GM12878 (cell line): ENCODE results near the gene CNTNAP2. TPM values are rescaled to one million over a fixed set of nuclear protein-coding genes. Genes with fewer than 3 reads are reported as not detected.

Experiments
- ATAC-seq: fragments of 200-7000 bp; cut with Tn5 transposase; 3 replicates; pipeline ENCODE4 v1.9.1; 2020; ENCODE audit warnings: mild to moderate bottlenecking, moderate library complexity
- BruUV-seq: library from RNA; stranded (reverse); fragments of 400-500 nt; replicated peaks from 2 replicates; lab custom pipeline; 2021; lab: Mats Ljungman, UMichigan
- CTCF ChIA-PET: fragments of 300-600 bp; sonication (Branson Sonifier 250); formaldehyde crosslinking; extraction: SDS; loops from one replicate; lab custom pipeline; 2021; ENCODE audit warnings: inconsistent platforms; lab: Yijun Ruan, JAX
- POLR2A ChIA-PET: fragments of 350-600 bp; formaldehyde crosslinking; extraction: SDS; loops from one replicate; lab custom pipeline; 2021; ENCODE audit warnings: inconsistent platforms; lab: Charles Lee
- RAD21 ChIA-PET: fragments of 300-600 bp; sonication (Branson Sonifier 250); formaldehyde crosslinking; loops from one replicate; lab custom pipeline; 2023; ENCODE audit warnings: antibody characterized with exemption; ENCODE audit not compliant: unreplicated experiment; lab: Charles Lee
- SMC1A ChIA-PET: fragments of 300-600 bp; sonication (Branson Sonifier 250); formaldehyde crosslinking; loops from one replicate; lab custom pipeline; 2023; ENCODE audit not compliant: unreplicated experiment, uncharacterized antibody; lab: Charles Lee
- DNase-seq: peaks from one replicate; pipeline ENCODE4 v3.0.0-alpha.2; 2011; ENCODE audit warnings: low read depth, low spot score
- FAIRE-seq: peaks from 3 replicates; lab custom pipeline; 2011; peaks lifted over from hg19 to GRCh38; lab: Jason Lieb, UNC
- H2AFZ ChIP-seq: 2 replicates; pipeline ENCODE4 v1.6.0; 2011; ENCODE audit warnings: low read depth, low read length, control low read depth; ENCODE audit not compliant: control insufficient read depth
- H3K27ac ChIP-seq: 2 replicates; pipeline ENCODE4 v1.5.1; 2011; ENCODE audit warnings: control low read depth; ENCODE audit not compliant: control insufficient read depth, insufficient read depth
- H3K27me3 ChIP-seq, 2 experiments: replicated peaks in 1 of 2; 2 replicates each; pipeline versions ENCODE4 v1.6.0 to v1.6.1; 2011; ENCODE audit warnings: low read length in 1 of 2; ENCODE audit not compliant: control insufficient read depth in 2 of 2, insufficient read depth in 2 of 2
- H3K36me3 ChIP-seq, 2 experiments: 2 replicates each; pipeline ENCODE4 v1.5.1; 2011; ENCODE audit warnings: low read length in 1 of 2; ENCODE audit not compliant: control insufficient read depth in 2 of 2, insufficient read depth in 2 of 2
- H3K4me1 ChIP-seq: 2 replicates; pipeline ENCODE4 v1.6.1; 2011; ENCODE audit warnings: mild to moderate bottlenecking, low read length, moderate library complexity, mixed read lengths; ENCODE audit not compliant: control insufficient read depth, insufficient read depth
- H3K4me2 ChIP-seq: 2 replicates; pipeline ENCODE4 v1.6.0; 2011; ENCODE audit warnings: control low read depth; ENCODE audit not compliant: control insufficient read depth, insufficient read depth
- H3K4me3 ChIP-seq: fragments of 200-600 bp; sonication (generic); 2 replicates; pipeline ENCODE4 v1.5.1; 2016
- H3K79me2 ChIP-seq: 2 replicates; pipeline ENCODE4 v1.6.0; 2011; ENCODE audit warnings: low read length; ENCODE audit not compliant: control insufficient read depth, insufficient read depth
- H3K9ac ChIP-seq: 2 replicates; pipeline ENCODE4 v1.8.0; 2011; ENCODE audit warnings: low read length, control low read depth, mixed read lengths; ENCODE audit not compliant: control insufficient read depth, insufficient read depth
- H3K9me3 ChIP-seq: replicated peaks from 3 replicates; pipeline ENCODE4 v1.5.1; 2011; ENCODE audit warnings: mild to moderate bottlenecking, low read length; ENCODE audit not compliant: control insufficient read depth, insufficient read depth
- H4K20me1 ChIP-seq: 2 replicates; pipeline ENCODE4 v1.6.0; 2011; ENCODE audit not compliant: control insufficient read depth, insufficient read depth
- ASH2L ChIP-seq: fragments of 300-600, 200-600 bp; sonication (generic); IDR thresholded peaks from 2 replicates; pipeline ENCODE4 v1.6.1; 2017; ENCODE audit warnings: low read depth, mild to moderate bottlenecking, borderline replicate concordance
- BRCA1 ChIP-seq: IDR thresholded peaks from 2 replicates; pipeline ENCODE4 v1.6.1; 2011; ENCODE audit warnings: low read depth, low read length, improper control_type of control experiment
- CBX3 ChIP-seq: fragments of 200-600 bp; sonication (generic); IDR thresholded peaks from 2 replicates; pipeline ENCODE4 v1.6.1; 2016; ENCODE audit warnings: low read depth, borderline replicate concordance
- CREM ChIP-seq: IDR thresholded peaks from 2 replicates; pipeline ENCODE4 v1.6.1; 2014; ENCODE audit warnings: antibody characterized with exemption, low read depth
- HCFC1 ChIP-seq: fragments of 150-350 bp; IDR thresholded peaks from 2 replicates; pipeline ENCODE4 v1.6.1; 2014; ENCODE audit warnings: low read length
- IRF4 ChIP-seq: IDR thresholded peaks from 2 replicates; pipeline ENCODE4 v1.6.1; 2011; ENCODE audit warnings: low read depth, low read length
- KAT2A ChIP-seq: conservative IDR thresholded peaks from 2 replicates; pipeline ENCODE4 v1.6.1; 2011; ENCODE audit warnings: low read depth, low read length; ENCODE audit not compliant: control insufficient read depth
- KDM1A ChIP-seq: fragments of 200-600 bp; sonication (generic); IDR thresholded peaks from 2 replicates; pipeline ENCODE4 v1.6.1; 2016; ENCODE audit warnings: borderline replicate concordance
- KLF5 ChIP-seq: fragments of 450-650 bp; IDR thresholded peaks from 2 replicates; pipeline ENCODE4 v1.6.1; 2014; ENCODE audit warnings: mild to moderate bottlenecking; ENCODE audit not compliant: partially characterized antibody
- LARP7 ChIP-seq: fragments of 450-650 bp; IDR thresholded peaks from 2 replicates; pipeline ENCODE4 v1.6.1; 2017; ENCODE audit warnings: mild to moderate bottlenecking
- PML ChIP-seq: IDR thresholded peaks from 2 replicates; pipeline ENCODE4 v1.6.1; 2012; ENCODE audit warnings: low read length, inconsistent platforms
- POU2F2 ChIP-seq: IDR thresholded peaks from 3 replicates; pipeline ENCODE4 v1.6.1; 2011; ENCODE audit warnings: low read depth, mild to moderate bottlenecking, low read length, borderline replicate concordance
- RUNX3 ChIP-seq: IDR thresholded peaks from 2 replicates; pipeline ENCODE4 v1.6.1; 2012; ENCODE audit warnings: low read length, inconsistent platforms
- SMARCA5 ChIP-seq: fragments of 450-650 bp; IDR thresholded peaks from 2 replicates; pipeline ENCODE4 v1.6.1; 2017; ENCODE audit warnings: mild to moderate bottlenecking
- YBX1 ChIP-seq: fragments of 450-650 bp; IDR thresholded peaks from 2 replicates; pipeline ENCODE4 v1.6.1; 2016; ENCODE audit warnings: antibody characterized with exemption
- ZBED1 ChIP-seq: IDR thresholded peaks from 2 replicates; pipeline ENCODE4 v1.6.1; 2016; ENCODE audit warnings: borderline replicate concordance
- WGBS: methylation state at CpG from one replicate; pipeline ENCODE4 v1.1.6; 2016; ENCODE audit warnings: low lambda C conversion rate; ENCODE audit not compliant: insufficient replicate concordance, insufficient coverage; ENCODE audit errors: missing lambda C conversion rate; 5-methylcytosine and 5-hydroxymethylcytosine counted together
- in situ Hi-C: fragments of 300-500 bp; cut with MboI; formaldehyde crosslinking; loops from 9 replicates; pipeline ENCODE4 v1.14.3; 2018; ENCODE audit warnings: mixed read lengths
- intact Hi-C: fragments of 100-400 bp; cut with micrococcal nuclease; formaldehyde crosslinking; loops from one replicate; pipeline ENCODE4 v1.14.2; 2022; ENCODE audit not compliant: unreplicated experiment
- polyA plus RNA-seq, 11 experiments: library from polyadenylated mRNA; depleted of rRNA in 4 of 11; unstranded in 6 of 11; stranded (reverse) in 5 of 11; fragments of >200 nt; fragmentation: Nextera tagmentation in 4 of 11; fragmentation: Illumina TruSeq in 1 of 11; extraction: Ambion mirVana in 4 of 11; extraction: Trizol in 1 of 11; gene quantifications; 1 replicate in 1 of 11; 2 replicates in 10 of 11; pipeline versions ENCODE4 v1.2.1 to v1.2.3, GENCODE V29; 2011 to 2016; ENCODE audit warnings: inconsistent platforms in 2 of 11, missing spikeins in 2 of 11, low read depth in 1 of 11
- total RNA-seq, 4 experiments: library from RNA; depleted of rRNA in 3 of 4; stranded (reverse); fragments of >200 nt in 3 of 4; fragmentation: Illumina TruSeq in 1 of 4; extraction: Trizol in 1 of 4; gene quantifications; 2 replicates each; pipeline versions ENCODE4 v1.2.1 to v1.2.3, GENCODE V29; 2013 to 2021
- TF ChIP-seq, protein P1 (sequence below): IDR thresholded peaks from 2 replicates; pipeline ENCODE4 v1.6.1; 2012; ENCODE audit warnings: improper control_type of control experiment, low read depth, low read length; ENCODE audit not compliant: insufficient replicate concordance

The CNTNAP2 gene
- total and polyA plus RNA-seq, 10 of the 15 experiments (the other 5 are each of a cell fraction or from before 2014, with no cell fraction given), result 0.03 to 0.08 (median 0.03) TPM; not detected in 7

DNA sequence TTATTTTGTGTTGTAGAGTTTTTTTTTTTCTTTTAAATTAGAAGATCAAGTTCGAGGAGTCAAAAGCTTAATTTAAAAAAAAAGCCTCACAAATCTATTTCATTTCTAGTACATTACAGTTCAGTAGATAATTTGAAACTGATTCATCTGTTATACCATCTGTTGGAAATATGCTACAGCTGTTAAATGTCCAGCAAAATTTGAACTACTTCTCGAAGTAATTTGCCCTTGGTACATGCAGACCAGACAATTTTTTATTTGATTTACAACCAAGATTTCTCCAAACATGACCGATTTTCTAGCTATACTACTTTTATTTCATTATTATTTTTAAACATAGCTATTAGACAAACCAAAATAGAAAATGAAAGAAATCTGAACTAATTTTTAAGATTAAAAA lies 647.9 kb downstream of the CNTNAP2 start:
- POLR2A ChIA-PET, result no interaction called here
- in situ Hi-C loops (no loop called here), intact Hi-C loops (no loop called here)
- Histone ChIP-seq H3K4me3 (no peak overlapping the region), H3K9ac (no peak overlapping the region), H2AFZ (no peak overlapping the region), H3K79me2 (no peaks in the 10 kb centered on the region), H3K9me3 (no peaks in the 10 kb centered on the region), H3K4me1 (no peaks in the 10 kb centered on the region), H3K4me2 (no peak overlapping the region), H3K36me3 (no peaks in the 10 kb centered on the region), H3K27ac (no peak overlapping the region), H3K27me3 (no peaks in the 10 kb centered on the region), H4K20me1 (no peaks in the 10 kb centered on the region)
- no peak for ATAC-seq
- RAD21 ChIA-PET, result interaction anchor here (0.7 kb wide), 1 partner anchor 646 kb away, joined by 3 read pairs; no protein-coding TSS in a partner anchor
- DNase-seq, result no peak
- no peak for TF ChIP-seq PML
- TF ChIP-seq HCFC1, result no peak
- no peak for TF ChIP-seq LARP7
- TF ChIP-seq, protein P1, sequence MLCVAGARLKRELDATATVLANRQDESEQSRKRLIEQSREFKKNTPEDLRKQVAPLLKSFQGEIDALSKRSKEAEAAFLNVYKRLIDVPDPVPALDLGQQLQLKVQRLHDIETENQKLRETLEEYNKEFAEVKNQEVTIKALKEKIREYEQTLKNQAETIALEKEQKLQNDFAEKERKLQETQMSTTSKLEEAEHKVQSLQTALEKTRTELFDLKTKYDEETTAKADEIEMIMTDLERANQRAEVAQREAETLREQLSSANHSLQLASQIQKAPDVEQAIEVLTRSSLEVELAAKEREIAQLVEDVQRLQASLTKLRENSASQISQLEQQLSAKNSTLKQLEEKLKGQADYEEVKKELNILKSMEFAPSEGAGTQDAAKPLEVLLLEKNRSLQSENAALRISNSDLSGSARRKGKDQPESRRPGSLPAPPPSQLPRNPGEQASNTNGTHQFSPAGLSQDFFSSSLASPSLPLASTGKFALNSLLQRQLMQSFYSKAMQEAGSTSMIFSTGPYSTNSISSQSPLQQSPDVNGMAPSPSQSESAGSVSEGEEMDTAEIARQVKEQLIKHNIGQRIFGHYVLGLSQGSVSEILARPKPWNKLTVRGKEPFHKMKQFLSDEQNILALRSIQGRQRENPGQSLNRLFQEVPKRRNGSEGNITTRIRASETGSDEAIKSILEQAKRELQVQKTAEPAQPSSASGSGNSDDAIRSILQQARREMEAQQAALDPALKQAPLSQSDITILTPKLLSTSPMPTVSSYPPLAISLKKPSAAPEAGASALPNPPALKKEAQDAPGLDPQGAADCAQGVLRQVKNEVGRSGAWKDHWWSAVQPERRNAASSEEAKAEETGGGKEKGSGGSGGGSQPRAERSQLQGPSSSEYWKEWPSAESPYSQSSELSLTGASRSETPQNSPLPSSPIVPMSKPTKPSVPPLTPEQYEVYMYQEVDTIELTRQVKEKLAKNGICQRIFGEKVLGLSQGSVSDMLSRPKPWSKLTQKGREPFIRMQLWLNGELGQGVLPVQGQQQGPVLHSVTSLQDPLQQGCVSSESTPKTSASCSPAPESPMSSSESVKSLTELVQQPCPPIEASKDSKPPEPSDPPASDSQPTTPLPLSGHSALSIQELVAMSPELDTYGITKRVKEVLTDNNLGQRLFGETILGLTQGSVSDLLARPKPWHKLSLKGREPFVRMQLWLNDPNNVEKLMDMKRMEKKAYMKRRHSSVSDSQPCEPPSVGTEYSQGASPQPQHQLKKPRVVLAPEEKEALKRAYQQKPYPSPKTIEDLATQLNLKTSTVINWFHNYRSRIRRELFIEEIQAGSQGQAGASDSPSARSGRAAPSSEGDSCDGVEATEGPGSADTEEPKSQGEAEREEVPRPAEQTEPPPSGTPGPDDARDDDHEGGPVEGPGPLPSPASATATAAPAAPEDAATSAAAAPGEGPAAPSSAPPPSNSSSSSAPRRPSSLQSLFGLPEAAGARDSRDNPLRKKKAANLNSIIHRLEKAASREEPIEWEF, result no peak
- TF ChIP-seq POU2F2, result no peak
- TF ChIP-seq CBX3, result no peak
- no peak for TF ChIP-seq RUNX3
- TF ChIP-seq YBX1, result no peak
- TF ChIP-seq IRF4, result no peak
- TF ChIP-seq CREM, result no peak
- TF ChIP-seq ASH2L, result no peak
- no peak for TF ChIP-seq KDM1A
- TF ChIP-seq BRCA1, result no peak
- no peak for TF ChIP-seq ZBED1
- no peak for TF ChIP-seq SMARCA5
- no peak for TF ChIP-seq KAT2A
- TF ChIP-seq KLF5, result no peak
- CTCF ChIA-PET, result no interaction called here
- WGBS, result 2% methylated on average over 3 of the region's 3 CpGs
- SMC1A ChIA-PET, result no interaction called here
- no peak for FAIRE-seq
- no TSS peak for BruUV-seq
